ENCODE measurements around the gene ANXA6. TPM values are rescaled to one million over a fixed set of nuclear protein-coding genes. Genes with fewer than 3 reads are reported as not detected.

The ANXA6 gene
- polyA plus RNA-seq, 1 donor (not counting 4 experiments of a cell fraction or from before 2014, with no cell fraction given), result 37.0 TPM

DNA sequence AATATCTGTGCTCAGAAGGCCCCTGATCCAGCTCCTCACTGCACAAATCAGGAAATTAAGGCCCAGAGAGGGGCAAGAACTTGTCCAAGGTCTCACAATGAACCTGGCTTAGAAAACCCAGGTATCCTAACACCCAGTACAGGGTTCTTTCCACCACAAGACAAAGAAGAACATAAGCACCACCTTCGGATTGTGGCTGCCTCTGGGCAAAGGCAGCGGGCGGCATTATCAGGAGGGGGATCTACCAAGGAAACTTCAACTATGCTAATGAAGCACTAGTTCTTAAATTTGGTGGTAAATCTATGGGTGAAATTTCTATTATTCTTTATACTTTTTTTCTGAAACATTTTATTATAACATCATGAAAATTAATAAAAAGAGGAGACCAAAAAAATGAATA is 17.9 kb downstream of the ANXA6 start:
- no peak for DNase-seq (ENCODE audit: low read depth, low spot score)
- dilution Hi-C loops (cut with MboI; ENCODE audit: extremely low pct_ligation_motif_present, low sequenced_read_pairs), result no loop called here
- Histone ChIP-seq H3K36me3 (ENCODE audit: control insufficient read depth in 2 of 2, extremely low read depth in 1 of 2, insufficient read depth in 2 of 2, low read length in 2 of 2) (no peaks in the 10 kb centered on the region), H3K9me3 (ENCODE audit: control insufficient read depth, low read depth, low read length) (no peaks in the 10 kb centered on the region), H3K9me1 (ENCODE audit: control insufficient read depth, extremely low read depth, insufficient read depth, low read length) (no peaks in the 10 kb centered on the region), H3K4me2 (ENCODE audit: control insufficient read depth, extremely low read depth, insufficient read depth, low read depth, low read length) (no peak overlapping the region), H3K4me3 (ENCODE audit: control insufficient read depth in 2 of 3, extremely low read depth in 1 of 3, insufficient read depth in 2 of 3, low read depth in 1 of 3, low read length in 3 of 3) (no peak overlapping the region), H3K27ac (ENCODE audit: control insufficient read depth, insufficient read depth, low read length) (no peak overlapping the region), H4K20me1 (ENCODE audit: control insufficient read depth, extremely low read depth, insufficient read depth, low read length) (no peaks in the 10 kb centered on the region), H3K4me1 (ENCODE audit: control insufficient read depth, extremely low read depth, insufficient read depth, low read length) (peaks cover 6% of the 10 kb centered on the region), H3K79me2 (ENCODE audit: control insufficient read depth, insufficient read depth, low read length) (no peaks in the 10 kb centered on the region), H3K27me3 (ENCODE audit: control insufficient read depth, extremely low read depth, insufficient read depth, low read length) (peaks cover 11% of the 10 kb centered on the region), H2AFZ (ENCODE audit: control insufficient read depth, low read length) (no peak overlapping the region), H3K9ac (ENCODE audit: control insufficient read depth, extremely low read depth, insufficient read depth, low read length) (no peak overlapping the region)
- TF ChIP-seq EZH2 (IDR thresholded peaks at IDR 0.05; ENCODE audit: low read length), result no peak
- TF ChIP-seq, protein P1, sequence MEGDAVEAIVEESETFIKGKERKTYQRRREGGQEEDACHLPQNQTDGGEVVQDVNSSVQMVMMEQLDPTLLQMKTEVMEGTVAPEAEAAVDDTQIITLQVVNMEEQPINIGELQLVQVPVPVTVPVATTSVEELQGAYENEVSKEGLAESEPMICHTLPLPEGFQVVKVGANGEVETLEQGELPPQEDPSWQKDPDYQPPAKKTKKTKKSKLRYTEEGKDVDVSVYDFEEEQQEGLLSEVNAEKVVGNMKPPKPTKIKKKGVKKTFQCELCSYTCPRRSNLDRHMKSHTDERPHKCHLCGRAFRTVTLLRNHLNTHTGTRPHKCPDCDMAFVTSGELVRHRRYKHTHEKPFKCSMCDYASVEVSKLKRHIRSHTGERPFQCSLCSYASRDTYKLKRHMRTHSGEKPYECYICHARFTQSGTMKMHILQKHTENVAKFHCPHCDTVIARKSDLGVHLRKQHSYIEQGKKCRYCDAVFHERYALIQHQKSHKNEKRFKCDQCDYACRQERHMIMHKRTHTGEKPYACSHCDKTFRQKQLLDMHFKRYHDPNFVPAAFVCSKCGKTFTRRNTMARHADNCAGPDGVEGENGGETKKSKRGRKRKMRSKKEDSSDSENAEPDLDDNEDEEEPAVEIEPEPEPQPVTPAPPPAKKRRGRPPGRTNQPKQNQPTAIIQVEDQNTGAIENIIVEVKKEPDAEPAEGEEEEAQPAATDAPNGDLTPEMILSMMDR (optimal IDR thresholded peaks at IDR 0.05 in 1 of 3, IDR thresholded peaks at IDR 0.05 in 1 of 3, conservative IDR thresholded peaks at IDR 0.05 in 1 of 3; ENCODE audit: extremely low read depth in 1 of 3, insufficient read depth in 2 of 3, low read length in 3 of 3), result no peak
- no peak for FAIRE-seq

DNA sequence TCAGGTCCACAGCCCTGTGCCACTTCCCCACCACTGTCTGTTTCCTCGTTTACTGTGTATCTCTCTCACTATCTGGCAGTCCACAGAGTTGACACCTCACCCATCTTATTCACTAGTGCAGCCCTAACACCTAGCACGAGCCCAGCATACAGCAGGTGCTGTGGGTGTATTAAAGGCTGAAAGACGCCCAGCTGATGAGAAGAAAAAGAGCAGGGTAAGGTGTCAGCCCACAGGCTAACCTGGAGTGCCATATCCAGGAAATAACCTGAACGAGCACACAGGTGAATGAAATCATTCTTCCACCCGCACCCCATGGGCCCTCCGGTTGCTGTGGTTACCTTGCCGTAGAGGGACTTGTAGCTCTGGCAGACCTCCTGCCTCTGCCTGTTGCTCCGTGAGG is 18.6 kb downstream of the ANXA6 start:
- H3K4me3 ChIP-seq (ENCODE audit: control insufficient read depth in 2 of 3, extremely low read depth in 1 of 3, insufficient read depth in 2 of 3, low read depth in 1 of 3, low read length in 3 of 3), result no peak overlapping the region
- H3K4me2 ChIP-seq (ENCODE audit: control insufficient read depth, extremely low read depth, insufficient read depth, low read depth, low read length), result no peak overlapping the region
- H3K27me3 ChIP-seq (ENCODE audit: control insufficient read depth, extremely low read depth, insufficient read depth, low read length), result peaks cover 11% of the 10 kb centered on the region
- H3K9me3 ChIP-seq (ENCODE audit: control insufficient read depth, low read depth, low read length), result no peaks in the 10 kb centered on the region
- no peaks in the 10 kb centered on the region for H3K9me1 ChIP-seq (ENCODE audit: control insufficient read depth, extremely low read depth, insufficient read depth, low read length)
- dilution Hi-C loops (cut with MboI; ENCODE audit: extremely low pct_ligation_motif_present, low sequenced_read_pairs), result no loop called here
- no peak for FAIRE-seq
- no peak overlapping the region for H2AFZ ChIP-seq (ENCODE audit: control insufficient read depth, low read length)
- H3K79me2 ChIP-seq (ENCODE audit: control insufficient read depth, insufficient read depth, low read length), result no peaks in the 10 kb centered on the region
- H3K27ac ChIP-seq (ENCODE audit: control insufficient read depth, insufficient read depth, low read length), result no peak overlapping the region
- TF ChIP-seq, protein P1 (optimal IDR thresholded peaks at IDR 0.05 in 1 of 3, IDR thresholded peaks at IDR 0.05 in 1 of 3, conservative IDR thresholded peaks at IDR 0.05 in 1 of 3; ENCODE audit: extremely low read depth in 1 of 3, insufficient read depth in 2 of 3, low read length in 3 of 3), result no peak
- no peak for TF ChIP-seq EZH2 (IDR thresholded peaks at IDR 0.05; ENCODE audit: low read length)
- H3K9ac ChIP-seq (ENCODE audit: control insufficient read depth, extremely low read depth, insufficient read depth, low read length), result no peak overlapping the region
- no peaks in the 10 kb centered on the region for H3K36me3 ChIP-seq (ENCODE audit: control insufficient read depth in 2 of 2, extremely low read depth in 1 of 2, insufficient read depth in 2 of 2, low read length in 2 of 2)
- no peaks in the 10 kb centered on the region for H4K20me1 ChIP-seq (ENCODE audit: control insufficient read depth, extremely low read depth, insufficient read depth, low read length)
- no peak for DNase-seq (ENCODE audit: low read depth, low spot score)
- peaks cover 6% of the 10 kb centered on the region for H3K4me1 ChIP-seq (ENCODE audit: control insufficient read depth, extremely low read depth, insufficient read depth, low read length)
